Calu3 (cell line): ENCODE measurements around the gene RNASE8. TPM values are rescaled to one million over a fixed set of nuclear protein-coding genes. Genes with fewer than 3 reads are reported as not detected.

Source experiments
- BruUV-seq: library from RNA; stranded (reverse); fragments of 400-500 nt; replicated peaks from 2 replicates; lab custom pipeline; 2021; lab: Mats Ljungman, UMichigan
- CTCF ChIA-PET: fragments of 300-600 bp; sonication (Branson Sonifier 250); formaldehyde crosslinking; loops from one replicate; lab custom pipeline; 2022; ENCODE audit warnings: antibody characterized with exemption; lab: Charles Lee
- DNase-seq: peaks from one replicate; pipeline ENCODE4 v3.0.0; 2022
- H3K27ac Mint-ChIP-seq: one replicate; pipeline ENCODE4 v1.8.0; 2022; ENCODE audit warnings: mixed read lengths; ENCODE audit not compliant: unreplicated experiment
- H3K27me3 Mint-ChIP-seq: one replicate; pipeline ENCODE4 v1.8.0; 2022; ENCODE audit warnings: mixed read lengths; ENCODE audit not compliant: unreplicated experiment
- H3K36me3 Mint-ChIP-seq: one replicate; pipeline ENCODE4 v1.8.0; 2022; ENCODE audit warnings: mild to moderate bottlenecking, moderate library complexity, mixed read lengths; ENCODE audit not compliant: insufficient read depth, unreplicated experiment
- H3K4me1 Mint-ChIP-seq: one replicate; pipeline ENCODE4 v1.8.0; 2022; ENCODE audit warnings: mild to moderate bottlenecking, low read depth, mixed read lengths; ENCODE audit not compliant: unreplicated experiment
- H3K4me3 Mint-ChIP-seq: one replicate; pipeline ENCODE4 v1.8.0; 2022; ENCODE audit warnings: mild to moderate bottlenecking, low read depth, moderate library complexity, mixed read lengths; ENCODE audit not compliant: unreplicated experiment
- H3K9me3 Mint-ChIP-seq: one replicate; pipeline ENCODE4 v1.8.0; 2022; ENCODE audit warnings: low read depth, mixed read lengths; ENCODE audit not compliant: unreplicated experiment
- intact Hi-C: fragments of 100-400 bp; cut with micrococcal nuclease; formaldehyde crosslinking; loops from one replicate; pipeline ENCODE4 v1.10.0; 2022; ENCODE audit not compliant: unreplicated experiment
- total RNA-seq: library from RNA; stranded (reverse); gene quantifications from 2 replicates; pipeline ENCODE4 v1.2.3, GENCODE V29; 2022
- TF ChIP-seq, protein P1 (sequence below): fragments of 200-600 bp; IDR thresholded peaks from one replicate; pipeline ENCODE4 v1.8.0; 2022; ENCODE audit warnings: antibody characterized with exemption; ENCODE audit not compliant: unreplicated experiment

RNASE8 gene
- total RNA-seq, 1 experiment from 2014 or later, result not detected

DNA sequence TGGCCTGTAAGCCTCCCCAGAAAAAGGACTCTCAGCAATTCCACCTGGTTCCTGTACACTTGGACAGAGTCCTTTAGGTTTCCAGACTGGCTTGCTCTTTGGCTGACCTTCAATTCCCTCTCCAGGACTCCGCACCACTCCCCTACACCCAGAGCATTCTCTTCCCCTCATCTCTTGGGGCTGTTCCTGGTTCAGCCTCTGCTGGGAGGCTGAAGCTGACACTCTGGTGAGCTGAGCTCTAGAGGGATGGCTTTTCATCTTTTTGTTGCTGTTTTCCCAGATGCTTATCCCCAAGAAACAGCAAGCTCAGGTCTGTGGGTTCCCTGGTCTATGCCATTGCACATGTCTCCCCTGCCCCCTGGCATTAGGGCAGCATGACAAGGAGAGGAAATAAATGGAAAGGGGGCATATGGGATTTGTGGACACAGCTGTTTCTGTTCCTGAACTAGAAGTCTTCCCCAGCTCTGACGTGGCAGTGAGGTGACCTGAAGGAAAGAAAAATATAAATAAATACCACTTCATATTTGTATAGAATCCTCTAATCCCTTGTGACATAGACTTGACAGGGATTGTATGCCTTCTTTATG, 14.1 kb upstream of the RNASE8 start:
- Mint-ChIP-seq H3K27me3 (peaks cover 57% of the 10 kb centered on the region), H3K9me3 (no peaks in the 10 kb centered on the region), H3K36me3 (no peaks in the 10 kb centered on the region), H3K4me1 (peaks cover 28% of the 10 kb centered on the region), H3K27ac (no peak overlapping the region), H3K4me3 (no peak overlapping the region)
- CTCF ChIA-PET, result interaction anchor here (6.7 kb wide), 1 partner anchor 28 kb away, joined by 93 read pairs; no protein-coding TSS in a partner anchor
- intact Hi-C loops, result loop anchor here (10.0 kb wide), 1 partner anchor 189 kb away; no protein-coding TSS in a partner anchor
- DNase-seq, result no peak
- BruUV-seq, result no TSS peak
- TF ChIP-seq, protein P1, sequence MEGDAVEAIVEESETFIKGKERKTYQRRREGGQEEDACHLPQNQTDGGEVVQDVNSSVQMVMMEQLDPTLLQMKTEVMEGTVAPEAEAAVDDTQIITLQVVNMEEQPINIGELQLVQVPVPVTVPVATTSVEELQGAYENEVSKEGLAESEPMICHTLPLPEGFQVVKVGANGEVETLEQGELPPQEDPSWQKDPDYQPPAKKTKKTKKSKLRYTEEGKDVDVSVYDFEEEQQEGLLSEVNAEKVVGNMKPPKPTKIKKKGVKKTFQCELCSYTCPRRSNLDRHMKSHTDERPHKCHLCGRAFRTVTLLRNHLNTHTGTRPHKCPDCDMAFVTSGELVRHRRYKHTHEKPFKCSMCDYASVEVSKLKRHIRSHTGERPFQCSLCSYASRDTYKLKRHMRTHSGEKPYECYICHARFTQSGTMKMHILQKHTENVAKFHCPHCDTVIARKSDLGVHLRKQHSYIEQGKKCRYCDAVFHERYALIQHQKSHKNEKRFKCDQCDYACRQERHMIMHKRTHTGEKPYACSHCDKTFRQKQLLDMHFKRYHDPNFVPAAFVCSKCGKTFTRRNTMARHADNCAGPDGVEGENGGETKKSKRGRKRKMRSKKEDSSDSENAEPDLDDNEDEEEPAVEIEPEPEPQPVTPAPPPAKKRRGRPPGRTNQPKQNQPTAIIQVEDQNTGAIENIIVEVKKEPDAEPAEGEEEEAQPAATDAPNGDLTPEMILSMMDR, result no peak

DNA sequence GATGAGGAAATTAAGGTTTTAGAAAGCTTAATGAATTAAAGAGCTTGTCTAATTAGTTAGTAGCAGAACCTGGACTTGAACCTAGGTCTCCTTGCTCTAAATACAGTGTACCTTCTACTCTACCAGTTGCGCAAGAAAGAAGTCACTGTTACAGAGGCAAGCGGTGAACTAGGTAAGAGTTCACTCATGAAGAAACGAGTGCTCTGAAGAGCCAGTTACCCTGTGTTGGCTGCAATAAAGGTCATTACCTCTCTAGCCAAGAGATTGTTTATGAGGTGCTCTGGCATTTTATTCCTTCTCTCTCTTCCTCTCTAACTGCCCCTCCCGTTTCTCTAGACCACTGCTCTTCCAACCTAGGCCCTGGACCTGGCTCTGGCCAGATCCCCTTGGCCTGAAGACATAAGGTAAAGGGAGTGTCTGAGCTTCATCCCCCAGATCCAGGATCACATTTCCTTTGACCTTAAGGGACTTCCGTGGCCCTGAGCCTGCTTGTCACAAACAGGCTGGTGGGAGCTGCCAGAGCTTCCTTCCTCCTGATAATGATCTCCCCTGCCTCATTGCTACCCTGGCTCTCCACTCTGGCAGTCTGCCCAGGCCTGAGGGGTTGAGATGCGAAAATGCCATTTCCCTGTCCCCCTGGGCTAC, 13.5 kb upstream of the RNASE8 start:
- no TSS peak for BruUV-seq
- no peak for DNase-seq
- Mint-ChIP-seq H3K4me3 (no peak overlapping the region), H3K9me3 (no peaks in the 10 kb centered on the region), H3K27me3 (peaks cover 52% of the 10 kb centered on the region), H3K27ac (no peak overlapping the region), H3K36me3 (no peaks in the 10 kb centered on the region), H3K4me1 (peaks cover 22% of the 10 kb centered on the region)
- CTCF ChIA-PET, result interaction anchor here (0.6 to 6.7 kb wide), 2 partner anchors 29 to 390 kb away, joined by 4 to 93 read pairs; no protein-coding TSS in a partner anchor
- TF ChIP-seq, protein P1, result no peak
- intact Hi-C loops, result loop anchor here (10.0 kb wide), 1 partner anchor 189 kb away; no protein-coding TSS in a partner anchor

DNA sequence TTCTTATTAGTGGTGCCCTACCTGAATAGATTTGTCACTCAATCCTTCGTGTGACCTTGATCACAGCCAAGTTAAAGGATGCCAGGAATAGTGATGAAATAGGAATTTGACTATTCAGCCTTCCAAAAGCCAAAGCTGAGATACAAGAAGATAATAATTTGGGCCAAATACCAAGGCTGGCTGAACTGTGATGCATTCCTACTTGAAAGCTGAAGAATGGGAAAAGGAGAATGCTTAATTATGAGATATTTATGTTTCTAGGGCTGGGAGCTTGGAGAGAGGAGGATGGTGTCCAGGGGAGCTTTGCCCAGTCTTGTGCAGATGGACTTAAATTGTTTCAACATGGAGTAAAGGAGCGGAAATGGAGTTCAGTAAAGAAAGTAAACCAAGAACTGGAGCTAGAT, 10.2 kb upstream of the RNASE8 start:
- H3K4me3 Mint-ChIP-seq, result no peak overlapping the region
- H3K36me3 Mint-ChIP-seq, result no peaks in the 10 kb centered on the region
- TF ChIP-seq, protein P1, result no peak
- BruUV-seq, result no TSS peak
- peaks cover 44% of the 10 kb centered on the region for H3K27me3 Mint-ChIP-seq
- intact Hi-C loops, result loop anchor here (10.0 kb wide), 1 partner anchor 193 kb away; no protein-coding TSS in a partner anchor
- CTCF ChIA-PET, result interaction anchor here (0.7 to 1.3 kb wide), 3 partner anchors 23 to 57 kb away, joined by 4 read pairs; partner anchors contain the start of gene ARHGEF40
- DNase-seq, result no peak
- no peaks in the 10 kb centered on the region for H3K9me3 Mint-ChIP-seq
- peaks cover 15% of the 10 kb centered on the region for H3K4me1 Mint-ChIP-seq
- no peak overlapping the region for H3K27ac Mint-ChIP-seq

DNA sequence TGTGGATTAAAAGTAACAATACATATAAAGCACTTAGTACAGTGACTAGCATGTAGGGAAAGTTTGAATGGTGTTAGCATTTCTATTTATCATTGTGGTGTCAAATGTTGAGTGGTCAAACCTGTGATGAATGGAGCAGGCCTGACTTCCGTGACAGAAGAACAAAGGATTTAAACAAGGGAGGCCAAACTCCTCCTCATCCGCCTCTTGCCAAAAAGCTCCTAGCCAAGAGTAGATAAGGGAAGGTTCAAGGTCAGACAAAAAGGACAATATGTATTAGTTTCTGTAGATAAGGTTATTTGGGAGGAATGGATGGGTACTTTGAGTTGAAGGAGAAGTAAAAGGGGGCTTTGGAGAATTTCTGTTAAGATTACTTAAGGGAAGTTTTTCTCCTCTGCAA, 9.0 kb upstream of the RNASE8 start:
- no peak overlapping the region for H3K27ac Mint-ChIP-seq
- H3K9me3 Mint-ChIP-seq, result no peaks in the 10 kb centered on the region
- CTCF ChIA-PET, result interaction anchor here (1.0 kb wide), 1 partner anchor 56 kb away, joined by 4 read pairs; no protein-coding TSS in a partner anchor
- H3K36me3 Mint-ChIP-seq, result no peaks in the 10 kb centered on the region
- DNase-seq, result no peak
- BruUV-seq, result no TSS peak
- H3K27me3 Mint-ChIP-seq, result peaks cover 31% of the 10 kb centered on the region
- intact Hi-C loops, result loop anchor here (10.0 kb wide), 1 partner anchor 194 kb away; no protein-coding TSS in a partner anchor
- peaks cover 9% of the 10 kb centered on the region for H3K4me1 Mint-ChIP-seq
- no peak overlapping the region for H3K4me3 Mint-ChIP-seq
- TF ChIP-seq, protein P1, result no peak
